Camera-type eye (tissue), 1 donor: ENCODE results near the gene NR2F6. TPM values are rescaled to one million over a fixed set of nuclear protein-coding genes. Genes with fewer than 3 reads are reported as not detected.

Experiments used
- total RNA-seq: library from RNA; depleted of rRNA; stranded (reverse); fragments of >200 nt; gene quantifications from one replicate; pipeline ENCODE4 v1.2.3, GENCODE V29; 2014

Gene NR2F6
- total RNA-seq: 36.3 TPM

GRCh38 chr19:17245535-17245984 lies at the start of gene NR2F6:
Gene NR2F6 (minus strand): TSS chr19:17245919. CDS start chr19:17245220, 699 bp downstream.

GRCh38 chr19:17281391-17282304 lies 35.9 kb upstream of the NR2F6 start, which contains the start of gene ANKLE1:
Gene ANKLE1 (plus strand): TSS chr19:17281901. CDS start chr19:17281921, 20 bp downstream.

GRCh38 chr19:17266975-17267788 lies 21.5 kb upstream of the NR2F6 start, which contains the start of gene BABAM1:
Gene BABAM1 (plus strand): TSS chr19:17267443. CDS start chr19:17268807, 1,364 bp downstream.

GRCh38 chr19:17264641-17264979 lies 18.9 kb upstream of the NR2F6 start, which contains the start of gene USHBP1:
Gene USHBP1 (minus strand): TSS chr19:17264745. CDS start chr19:17264299, 446 bp downstream.

GRCh38 chr19:17226002-17226933 lies 19.5 kb downstream of the NR2F6 start, which contains the start of gene OCEL1:
Gene OCEL1 (plus strand): TSS chr19:17226226. CDS start chr19:17226248, 22 bp downstream.

GRCh38 chr19:17215127-17215971 lies 30.4 kb downstream of the NR2F6 start, which contains the start of gene USE1:
Gene USE1 (plus strand): TSS chr19:17215357. CDS start chr19:17215406, 49 bp downstream.

Other genes starting within 250 kb of the NR2F6 start
- 110 TPM for gene CPAMD8, start 219.1 kb downstream of the NR2F6 start, total RNA-seq
- gene HAUS8, start 170.5 kb downstream of the NR2F6 start, total RNA-seq: 6.3 TPM
- gene MYO9B, start 170.1 kb downstream of the NR2F6 start, total RNA-seq: 75.4 TPM
- gene USE1, start 30.6 kb downstream of the NR2F6 start, total RNA-seq: 29.1 TPM
- gene OCEL1, start 19.7 kb downstream of the NR2F6 start, total RNA-seq: 7.4 TPM
- 5.5 TPM for gene USHBP1, start 18.8 kb upstream of the NR2F6 start, total RNA-seq
- gene BABAM1, start 21.5 kb upstream of the NR2F6 start, total RNA-seq: 58.2 TPM
- 0.55 TPM for gene ANKLE1, start 36.0 kb upstream of the NR2F6 start, total RNA-seq
- 25.3 TPM for gene ABHD8, start 57.5 kb upstream of the NR2F6 start, total RNA-seq
- gene MRPL34, start 60.0 kb upstream of the NR2F6 start, total RNA-seq: 57.7 TPM
- 15.1 TPM for gene DDA1, start 63.6 kb upstream of the NR2F6 start, total RNA-seq
- gene ANO8, start 88.9 kb upstream of the NR2F6 start, total RNA-seq: 26.3 TPM
- 27.8 TPM for gene GTPBP3, start 91.6 kb upstream of the NR2F6 start, total RNA-seq
- 34.9 TPM for gene PLVAP, start 131.4 kb upstream of the NR2F6 start, total RNA-seq
- gene CCDC194, start 148.3 kb upstream of the NR2F6 start, total RNA-seq: not detected
- gene BST2, start 159.7 kb upstream of the NR2F6 start, total RNA-seq: 4.5 TPM
- 25.2 TPM for gene MVB12A, start 174.1 kb upstream of the NR2F6 start, total RNA-seq
- gene TMEM221, start 202.7 kb upstream of the NR2F6 start, total RNA-seq: 2.5 TPM
- 3.6 TPM for gene NXNL1, start 215.0 kb upstream of the NR2F6 start, total RNA-seq
- 33.2 TPM for gene SLC27A1, start 224.6 kb upstream of the NR2F6 start, total RNA-seq